WTC11 (cell line): ENCODE measurements around the gene TMC1. TPM values are rescaled to one million over a fixed set of nuclear protein-coding genes. Genes with fewer than 3 reads are reported as not detected.

ENCODE experiments used
- ATAC-seq: fragments of 200-7000 bp; cut with Tn5 transposase; 2 replicates; pipeline ENCODE4 v1.10.0; 2021; ENCODE audit warnings: mild to moderate bottlenecking, moderate library complexity
- CTCF ChIA-PET: fragments of 300-600 bp; sonication (Branson Sonifier 250); formaldehyde crosslinking; loops from one replicate; lab custom pipeline; 2021; ENCODE audit warnings: antibody characterized with exemption; lab: Charles Lee
- POLR2A ChIA-PET: fragments of 350-600 bp; sonication (Branson Sonifier 250); formaldehyde crosslinking; loops from one replicate; lab custom pipeline; 2021; ENCODE audit warnings: antibody characterized with exemption; lab: Charles Lee
- DNase-seq: peaks from one replicate; pipeline ENCODE4 v3.0.0; 2021; ENCODE audit warnings: low spot score
- H3K27ac Mint-ChIP-seq: 2 replicates; pipeline ENCODE4 v1.8.0; 2021; ENCODE audit warnings: mixed read lengths
- H3K27me3 Mint-ChIP-seq: 2 replicates; pipeline ENCODE4 v1.8.0; 2021; ENCODE audit warnings: low read depth, mild to moderate bottlenecking, moderate library complexity, mixed read lengths
- H3K36me3 Mint-ChIP-seq: 2 replicates; pipeline ENCODE4 v1.8.0; 2021; ENCODE audit warnings: mixed read lengths
- H3K4me1 Mint-ChIP-seq: 2 replicates; pipeline ENCODE4 v1.8.0; 2022; ENCODE audit warnings: mixed read lengths
- H3K4me3 Mint-ChIP-seq: 2 replicates; pipeline ENCODE4 v1.8.0; 2021; ENCODE audit warnings: mild to moderate bottlenecking, moderate library complexity, mixed read lengths
- H3K9me3 Mint-ChIP-seq: 2 replicates; pipeline ENCODE4 v1.8.0; 2021; ENCODE audit warnings: mixed read lengths
- CREB1 ChIP-seq: sonication (generic); formaldehyde crosslinking; IDR thresholded peaks from 2 replicates; pipeline ENCODE4 v1.8.0; 2023; ENCODE audit warnings: mild to moderate bottlenecking, missing genetic modification reagents
- EMX1 ChIP-seq: fragments of 250-450 bp; sonication (Bioruptor Pico); IDR thresholded peaks from 2 replicates; pipeline ENCODE4 v1.8.0; 2021; ENCODE audit warnings: mild to moderate bottlenecking
- GRHL2 ChIP-seq: fragments of 250-450 bp; sonication (Bioruptor Pico); IDR thresholded peaks from 2 replicates; pipeline ENCODE4 v1.8.0; 2022; ENCODE audit warnings: mild to moderate bottlenecking, moderate library complexity; ENCODE audit not compliant: insufficient replicate concordance, severe bottlenecking
- HMGA2 ChIP-seq: fragments of 250-450 bp; sonication (Bioruptor Pico); IDR thresholded peaks from 2 replicates; pipeline ENCODE4 v1.4.0; 2021; ENCODE audit warnings: mild to moderate bottlenecking, moderate library complexity
- IRF2 ChIP-seq: sonication (generic); formaldehyde crosslinking; IDR thresholded peaks from 2 replicates; pipeline ENCODE4 v1.8.0; 2022; ENCODE audit warnings: low read depth, missing genetic modification reagents, borderline replicate concordance
- JAZF1 ChIP-seq: fragments of 250-450 bp; sonication (Bioruptor Pico); IDR thresholded peaks from 2 replicates; pipeline ENCODE4 v1.9.0; 2021; ENCODE audit warnings: moderate library complexity, mild to moderate bottlenecking, inconsistent platforms
- NFATC4 ChIP-seq: fragments of 250-450 bp; sonication (Bioruptor Pico); IDR thresholded peaks from 2 replicates; pipeline ENCODE4 v1.9.0; 2021; ENCODE audit warnings: mild to moderate bottlenecking
- OVOL2 ChIP-seq: fragments of 250-450 bp; sonication (Bioruptor Pico); IDR thresholded peaks from 2 replicates; pipeline ENCODE4 v1.9.0; 2021; ENCODE audit warnings: mild to moderate bottlenecking, borderline replicate concordance
- SOX15 ChIP-seq: fragments of 250-450 bp; sonication (Bioruptor Pico); IDR thresholded peaks from 2 replicates; pipeline ENCODE4 v1.9.0; 2021; ENCODE audit warnings: mild to moderate bottlenecking
- SP1 ChIP-seq: sonication (generic); formaldehyde crosslinking; conservative IDR thresholded peaks from 2 replicates; pipeline ENCODE4 v1.8.1; 2022; ENCODE audit warnings: missing genetic modification reagents
- TEAD4 ChIP-seq: sonication (generic); formaldehyde crosslinking; IDR thresholded peaks from 2 replicates; pipeline ENCODE4 v1.8.0; 2022; ENCODE audit warnings: mild to moderate bottlenecking, missing genetic modification reagents
- TP53 ChIP-seq: sonication (generic); formaldehyde crosslinking; IDR thresholded peaks from 2 replicates; pipeline ENCODE4 v1.8.1; 2023; ENCODE audit warnings: mild to moderate bottlenecking, missing genetic modification reagents
- ZNF138 ChIP-seq: sonication (generic); formaldehyde crosslinking; conservative IDR thresholded peaks from 2 replicates; pipeline ENCODE4 v1.8.1; 2022; ENCODE audit warnings: mild to moderate bottlenecking, moderate library complexity, missing genetic modification reagents
- ZNF263 ChIP-seq: sonication (generic); formaldehyde crosslinking; IDR thresholded peaks from 2 replicates; pipeline ENCODE4 v1.8.1; 2022; ENCODE audit warnings: low read depth, mild to moderate bottlenecking, moderate library complexity, missing genetic modification reagents
- ZNF423 ChIP-seq: fragments of 250-450 bp; sonication (Bioruptor Pico); IDR thresholded peaks from 2 replicates; pipeline ENCODE4 v2.1.2; 2022; ENCODE audit warnings: mild to moderate bottlenecking, moderate library complexity
- ZNF425 ChIP-seq: fragments of 250-450 bp; sonication (Bioruptor Pico); conservative IDR thresholded peaks from 2 replicates; pipeline ENCODE4 v1.9.0; 2021; ENCODE audit warnings: mild to moderate bottlenecking
- total RNA-seq: library from RNA; stranded (reverse); gene quantifications from 3 replicates; pipeline ENCODE4 v1.2.3, GENCODE V29; 2021
- TF ChIP-seq, protein P1 (sequence below): fragments of 250-450 bp; sonication (Bioruptor Pico); IDR thresholded peaks from 2 replicates; pipeline ENCODE4 v1.9.0; 2021; ENCODE audit warnings: moderate library complexity, mild to moderate bottlenecking, inconsistent platforms, borderline replicate concordance
- TF ChIP-seq, protein P2 (sequence below): sonication (generic); formaldehyde crosslinking; IDR thresholded peaks from 2 replicates; pipeline ENCODE4 v1.8.0; 2022; ENCODE audit warnings: mild to moderate bottlenecking, missing genetic modification reagents
- TF ChIP-seq, protein P3 (sequence below): fragments of 200-600 bp; IDR thresholded peaks from 2 replicates; pipeline ENCODE4 v1.8.0; 2022; ENCODE audit warnings: antibody characterized with exemption
- TF ChIP-seq, protein P4 (sequence below): sonication (generic); formaldehyde crosslinking; IDR thresholded peaks from 2 replicates; pipeline ENCODE4 v1.8.0; 2022; ENCODE audit warnings: missing genetic modification reagents
- TF ChIP-seq, protein P5 (sequence below): sonication (generic); formaldehyde crosslinking; IDR thresholded peaks from 2 replicates; pipeline ENCODE4 v1.8.0; 2023; ENCODE audit warnings: missing genetic modification reagents, mild to moderate bottlenecking, borderline replicate concordance

TMC1 gene
- total RNA-seq, 1 experiment from 2014 or later = 0.31 TPM

DNA sequence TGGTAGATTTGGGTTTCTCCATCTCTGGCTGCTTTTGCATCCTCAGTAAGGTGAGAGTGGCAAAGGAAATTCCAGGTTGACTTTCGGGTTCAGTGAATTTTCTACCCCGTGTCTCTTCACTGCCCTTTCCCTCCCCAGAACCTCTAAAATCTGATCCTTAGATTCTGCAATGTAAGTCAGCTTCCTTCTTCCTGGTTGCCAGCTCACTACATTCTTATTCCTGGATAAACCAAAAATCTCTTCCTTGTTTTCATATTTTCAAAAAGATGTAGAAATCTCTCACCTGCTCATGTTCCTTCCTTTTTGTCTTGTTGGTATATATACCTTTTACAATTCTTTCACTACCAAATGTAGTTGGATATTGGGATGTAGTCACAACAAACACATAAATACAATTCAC is 145.8 kb downstream of the TMC1 start:
- H3K4me3 Mint-ChIP-seq = no peak overlapping the region
- no peak for DNase-seq
- POLR2A ChIA-PET = no interaction called here
- peaks cover 18% of the 10 kb centered on the region for H3K9me3 Mint-ChIP-seq
- no peaks in the 10 kb centered on the region for H3K27me3 Mint-ChIP-seq
- ATAC-seq = no peak
- H3K36me3 Mint-ChIP-seq = peaks cover 5% of the 10 kb centered on the region
- H3K4me1 Mint-ChIP-seq = peaks cover 23% of the 10 kb centered on the region
- CTCF ChIA-PET = no interaction called here
- H3K27ac Mint-ChIP-seq = no peak overlapping the region
- no peak for TF ChIP-seq HMGA2 (CRISPR knock-in tag)
- no peak for TF ChIP-seq GRHL2 (CRISPR knock-in tag)
- no peak for TF ChIP-seq ZNF263 (CRISPR knock-in tag)
- TF ChIP-seq ZNF425 (CRISPR knock-in tag) = no peak
- no peak for TF ChIP-seq SP1 (CRISPR knock-in tag)
- no peak for TF ChIP-seq ZNF138
- TF ChIP-seq SOX15 (CRISPR knock-in tag) = no peak
- TF ChIP-seq, protein P1, sequence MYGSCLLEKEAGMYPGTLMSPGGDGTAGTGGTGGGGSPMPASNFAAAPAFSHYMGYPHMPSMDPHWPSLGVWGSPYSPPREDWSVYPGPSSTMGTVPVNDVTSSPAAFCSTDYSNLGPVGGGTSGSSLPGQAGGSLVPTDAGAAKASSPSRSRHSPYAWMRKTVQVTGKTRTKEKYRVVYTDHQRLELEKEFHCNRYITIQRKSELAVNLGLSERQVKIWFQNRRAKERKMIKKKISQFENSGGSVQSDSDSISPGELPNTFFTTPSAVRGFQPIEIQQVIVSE = no peak
- TF ChIP-seq JAZF1 = no peak
- TF ChIP-seq, protein P2, sequence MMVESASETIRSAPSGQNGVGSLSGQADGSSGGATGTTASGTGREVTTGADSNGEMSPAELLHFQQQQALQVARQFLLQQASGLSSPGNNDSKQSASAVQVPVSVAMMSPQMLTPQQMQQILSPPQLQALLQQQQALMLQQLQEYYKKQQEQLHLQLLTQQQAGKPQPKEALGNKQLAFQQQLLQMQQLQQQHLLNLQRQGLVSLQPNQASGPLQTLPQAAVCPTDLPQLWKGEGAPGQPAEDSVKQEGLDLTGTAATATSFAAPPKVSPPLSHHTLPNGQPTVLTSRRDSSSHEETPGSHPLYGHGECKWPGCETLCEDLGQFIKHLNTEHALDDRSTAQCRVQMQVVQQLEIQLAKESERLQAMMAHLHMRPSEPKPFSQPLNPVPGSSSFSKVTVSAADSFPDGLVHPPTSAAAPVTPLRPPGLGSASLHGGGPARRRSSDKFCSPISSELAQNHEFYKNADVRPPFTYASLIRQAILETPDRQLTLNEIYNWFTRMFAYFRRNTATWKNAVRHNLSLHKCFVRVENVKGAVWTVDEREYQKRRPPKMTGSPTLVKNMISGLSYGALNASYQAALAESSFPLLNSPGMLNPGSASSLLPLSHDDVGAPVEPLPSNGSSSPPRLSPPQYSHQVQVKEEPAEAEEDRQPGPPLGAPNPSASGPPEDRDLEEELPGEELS = no peak

DNA sequence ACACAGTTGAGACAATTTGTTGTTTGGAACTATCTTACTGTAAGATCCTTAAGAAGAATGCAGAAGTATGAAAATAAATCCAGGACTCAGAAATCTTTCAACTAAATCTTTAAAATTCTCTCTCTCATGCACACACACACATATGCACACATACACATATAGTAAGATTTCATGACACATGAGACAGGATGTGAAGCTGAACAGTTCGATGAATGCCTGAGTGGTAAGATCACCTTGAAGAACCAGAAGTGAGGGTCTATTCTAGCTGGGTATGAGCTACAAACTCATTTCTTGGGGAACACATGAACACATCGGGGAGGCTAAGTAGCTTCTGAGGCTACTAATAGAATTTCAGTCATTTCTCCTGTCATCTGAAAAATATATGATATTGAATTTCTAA is 153.6 kb downstream of the TMC1 start:
- ATAC-seq (no peak), DNase-seq (no peak)
- Mint-ChIP-seq H3K9me3 (peaks cover 22% of the 10 kb centered on the region), H3K27me3 (peaks cover 3% of the 10 kb centered on the region; the same call in 1 of the 2 replicates), H3K4me1 (peaks cover 41% of the 10 kb centered on the region), H3K27ac (no peak overlapping the region), H3K4me3 (no peak overlapping the region), H3K36me3 (peaks cover 13% of the 10 kb centered on the region)
- POLR2A ChIA-PET = no interaction called here
- CTCF ChIA-PET = no interaction called here
- TF ChIP-seq HMGA2 (CRISPR knock-in tag) = no peak
- TF ChIP-seq CREB1 (CRISPR knock-in tag) = no peak
- no peak for TF ChIP-seq TEAD4
- no peak for TF ChIP-seq EMX1 (CRISPR knock-in tag)
- TF ChIP-seq, protein P3, sequence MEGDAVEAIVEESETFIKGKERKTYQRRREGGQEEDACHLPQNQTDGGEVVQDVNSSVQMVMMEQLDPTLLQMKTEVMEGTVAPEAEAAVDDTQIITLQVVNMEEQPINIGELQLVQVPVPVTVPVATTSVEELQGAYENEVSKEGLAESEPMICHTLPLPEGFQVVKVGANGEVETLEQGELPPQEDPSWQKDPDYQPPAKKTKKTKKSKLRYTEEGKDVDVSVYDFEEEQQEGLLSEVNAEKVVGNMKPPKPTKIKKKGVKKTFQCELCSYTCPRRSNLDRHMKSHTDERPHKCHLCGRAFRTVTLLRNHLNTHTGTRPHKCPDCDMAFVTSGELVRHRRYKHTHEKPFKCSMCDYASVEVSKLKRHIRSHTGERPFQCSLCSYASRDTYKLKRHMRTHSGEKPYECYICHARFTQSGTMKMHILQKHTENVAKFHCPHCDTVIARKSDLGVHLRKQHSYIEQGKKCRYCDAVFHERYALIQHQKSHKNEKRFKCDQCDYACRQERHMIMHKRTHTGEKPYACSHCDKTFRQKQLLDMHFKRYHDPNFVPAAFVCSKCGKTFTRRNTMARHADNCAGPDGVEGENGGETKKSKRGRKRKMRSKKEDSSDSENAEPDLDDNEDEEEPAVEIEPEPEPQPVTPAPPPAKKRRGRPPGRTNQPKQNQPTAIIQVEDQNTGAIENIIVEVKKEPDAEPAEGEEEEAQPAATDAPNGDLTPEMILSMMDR = no peak
- TF ChIP-seq OVOL2 (CRISPR knock-in tag) = no peak
- no peak for TF ChIP-seq TP53 (CRISPR knock-in tag)
- TF ChIP-seq, protein P4, sequence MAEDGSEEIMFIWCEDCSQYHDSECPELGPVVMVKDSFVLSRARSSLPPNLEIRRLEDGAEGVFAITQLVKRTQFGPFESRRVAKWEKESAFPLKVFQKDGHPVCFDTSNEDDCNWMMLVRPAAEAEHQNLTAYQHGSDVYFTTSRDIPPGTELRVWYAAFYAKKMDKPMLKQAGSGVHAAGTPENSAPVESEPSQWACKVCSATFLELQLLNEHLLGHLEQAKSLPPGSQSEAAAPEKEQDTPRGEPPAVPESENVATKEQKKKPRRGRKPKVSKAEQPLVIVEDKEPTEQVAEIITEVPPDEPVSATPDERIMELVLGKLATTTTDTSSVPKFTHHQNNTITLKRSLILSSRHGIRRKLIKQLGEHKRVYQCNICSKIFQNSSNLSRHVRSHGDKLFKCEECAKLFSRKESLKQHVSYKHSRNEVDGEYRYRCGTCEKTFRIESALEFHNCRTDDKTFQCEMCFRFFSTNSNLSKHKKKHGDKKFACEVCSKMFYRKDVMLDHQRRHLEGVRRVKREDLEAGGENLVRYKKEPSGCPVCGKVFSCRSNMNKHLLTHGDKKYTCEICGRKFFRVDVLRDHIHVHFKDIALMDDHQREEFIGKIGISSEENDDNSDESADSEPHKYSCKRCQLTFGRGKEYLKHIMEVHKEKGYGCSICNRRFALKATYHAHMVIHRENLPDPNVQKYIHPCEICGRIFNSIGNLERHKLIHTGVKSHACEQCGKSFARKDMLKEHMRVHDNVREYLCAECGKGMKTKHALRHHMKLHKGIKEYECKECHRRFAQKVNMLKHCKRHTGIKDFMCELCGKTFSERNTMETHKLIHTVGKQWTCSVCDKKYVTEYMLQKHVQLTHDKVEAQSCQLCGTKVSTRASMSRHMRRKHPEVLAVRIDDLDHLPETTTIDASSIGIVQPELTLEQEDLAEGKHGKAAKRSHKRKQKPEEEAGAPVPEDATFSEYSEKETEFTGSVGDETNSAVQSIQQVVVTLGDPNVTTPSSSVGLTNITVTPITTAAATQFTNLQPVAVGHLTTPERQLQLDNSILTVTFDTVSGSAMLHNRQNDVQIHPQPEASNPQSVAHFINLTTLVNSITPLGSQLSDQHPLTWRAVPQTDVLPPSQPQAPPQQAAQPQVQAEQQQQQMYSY (CRISPR knock-in tag) = no peak
- TF ChIP-seq, protein P5, sequence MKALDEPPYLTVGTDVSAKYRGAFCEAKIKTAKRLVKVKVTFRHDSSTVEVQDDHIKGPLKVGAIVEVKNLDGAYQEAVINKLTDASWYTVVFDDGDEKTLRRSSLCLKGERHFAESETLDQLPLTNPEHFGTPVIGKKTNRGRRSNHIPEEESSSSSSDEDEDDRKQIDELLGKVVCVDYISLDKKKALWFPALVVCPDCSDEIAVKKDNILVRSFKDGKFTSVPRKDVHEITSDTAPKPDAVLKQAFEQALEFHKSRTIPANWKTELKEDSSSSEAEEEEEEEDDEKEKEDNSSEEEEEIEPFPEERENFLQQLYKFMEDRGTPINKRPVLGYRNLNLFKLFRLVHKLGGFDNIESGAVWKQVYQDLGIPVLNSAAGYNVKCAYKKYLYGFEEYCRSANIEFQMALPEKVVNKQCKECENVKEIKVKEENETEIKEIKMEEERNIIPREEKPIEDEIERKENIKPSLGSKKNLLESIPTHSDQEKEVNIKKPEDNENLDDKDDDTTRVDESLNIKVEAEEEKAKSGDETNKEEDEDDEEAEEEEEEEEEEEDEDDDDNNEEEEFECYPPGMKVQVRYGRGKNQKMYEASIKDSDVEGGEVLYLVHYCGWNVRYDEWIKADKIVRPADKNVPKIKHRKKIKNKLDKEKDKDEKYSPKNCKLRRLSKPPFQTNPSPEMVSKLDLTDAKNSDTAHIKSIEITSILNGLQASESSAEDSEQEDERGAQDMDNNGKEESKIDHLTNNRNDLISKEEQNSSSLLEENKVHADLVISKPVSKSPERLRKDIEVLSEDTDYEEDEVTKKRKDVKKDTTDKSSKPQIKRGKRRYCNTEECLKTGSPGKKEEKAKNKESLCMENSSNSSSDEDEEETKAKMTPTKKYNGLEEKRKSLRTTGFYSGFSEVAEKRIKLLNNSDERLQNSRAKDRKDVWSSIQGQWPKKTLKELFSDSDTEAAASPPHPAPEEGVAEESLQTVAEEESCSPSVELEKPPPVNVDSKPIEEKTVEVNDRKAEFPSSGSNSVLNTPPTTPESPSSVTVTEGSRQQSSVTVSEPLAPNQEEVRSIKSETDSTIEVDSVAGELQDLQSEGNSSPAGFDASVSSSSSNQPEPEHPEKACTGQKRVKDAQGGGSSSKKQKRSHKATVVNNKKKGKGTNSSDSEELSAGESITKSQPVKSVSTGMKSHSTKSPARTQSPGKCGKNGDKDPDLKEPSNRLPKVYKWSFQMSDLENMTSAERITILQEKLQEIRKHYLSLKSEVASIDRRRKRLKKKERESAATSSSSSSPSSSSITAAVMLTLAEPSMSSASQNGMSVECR (CRISPR knock-in tag) = no peak
- TF ChIP-seq IRF2 (CRISPR knock-in tag) = no peak
- TF ChIP-seq ZNF423 (CRISPR knock-in tag) = no peak
- no peak for TF ChIP-seq NFATC4 (CRISPR knock-in tag)
- no peak for TF ChIP-seq ZNF138
- TF ChIP-seq SOX15 (CRISPR knock-in tag) = no peak
- TF ChIP-seq JAZF1 = no peak
